HG02571 (cell line): Measurements from ENCODE around the gene NSL1.
"Not testable (repeated sequence)": the region's sequence is repeated elsewhere in the genome, so short reads cannot be mapped to it uniquely, and the experiment has no call there.

Source experiments
- ATAC-seq: cut with Tn5 transposase; IDR thresholded peaks from one replicate; pipeline ENCODE4 v1.9.1; 2021; ENCODE audit warnings: mild to moderate bottlenecking, moderate library complexity; ENCODE audit not compliant: unreplicated experiment

NSL1 gene

GRCh38 chr1:212712451-212713303, 78.9 kb downstream of the NSL1 start:
- ATAC-seq: no peak

DNA sequence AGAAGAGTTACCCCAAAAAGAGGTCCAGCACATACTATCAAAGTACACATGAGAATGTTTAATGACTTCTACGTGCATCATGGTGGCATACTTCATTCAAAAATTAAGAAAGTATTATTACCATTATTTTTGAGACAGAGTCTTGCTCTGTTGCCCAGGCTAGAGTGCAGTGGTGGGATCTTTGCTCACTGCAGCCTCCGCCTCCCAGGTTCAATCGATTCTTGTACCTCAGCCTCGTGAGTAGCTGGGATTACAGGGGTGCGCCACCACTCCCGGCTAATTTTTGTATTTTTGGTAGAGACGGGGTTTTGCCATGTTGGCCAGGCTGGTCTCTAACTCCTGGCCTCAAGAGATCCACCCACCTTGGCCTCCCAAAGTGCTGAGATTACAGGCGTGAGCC, 79.6 kb downstream of the NSL1 start:
- ATAC-seq: not testable (repeated sequence)

GRCh38 chr1:212710566-212710965, 81.0 kb downstream of the NSL1 start:
- ATAC-seq: no peak

DNA sequence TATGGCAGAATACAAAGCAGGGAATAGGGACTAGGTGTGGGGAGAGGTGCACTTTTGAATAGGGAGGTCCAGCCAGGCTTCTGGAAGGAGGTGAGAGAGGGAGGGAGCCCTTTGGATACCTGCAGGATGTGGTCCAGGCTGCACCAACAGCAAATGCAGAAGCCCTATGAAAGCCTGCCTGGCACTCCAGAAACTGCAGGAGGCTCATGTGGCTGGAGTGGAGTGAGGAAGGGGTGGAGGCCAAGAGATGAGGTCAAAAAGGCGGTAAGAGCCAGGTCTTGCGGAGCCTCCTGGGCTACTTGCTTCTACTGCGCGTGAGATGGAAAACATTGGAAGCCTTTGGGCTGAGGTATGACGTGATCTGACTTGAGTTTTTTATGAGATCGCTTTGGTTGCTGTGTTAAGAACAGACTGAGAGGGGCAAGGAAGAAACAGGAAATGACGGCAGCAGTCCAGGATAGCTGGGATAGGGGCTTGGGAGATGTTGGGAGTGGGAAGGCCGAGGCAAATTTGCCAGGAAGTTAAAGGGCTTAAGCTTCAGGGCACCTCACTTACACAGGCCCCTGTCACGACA, 87.5 kb downstream of the NSL1 start:
- no peak for ATAC-seq

- no peak for ATAC-seq
Measured at GRCh38 chr1:212702672-212703071, 88.9 kb downstream of the NSL1 start.

DNA sequence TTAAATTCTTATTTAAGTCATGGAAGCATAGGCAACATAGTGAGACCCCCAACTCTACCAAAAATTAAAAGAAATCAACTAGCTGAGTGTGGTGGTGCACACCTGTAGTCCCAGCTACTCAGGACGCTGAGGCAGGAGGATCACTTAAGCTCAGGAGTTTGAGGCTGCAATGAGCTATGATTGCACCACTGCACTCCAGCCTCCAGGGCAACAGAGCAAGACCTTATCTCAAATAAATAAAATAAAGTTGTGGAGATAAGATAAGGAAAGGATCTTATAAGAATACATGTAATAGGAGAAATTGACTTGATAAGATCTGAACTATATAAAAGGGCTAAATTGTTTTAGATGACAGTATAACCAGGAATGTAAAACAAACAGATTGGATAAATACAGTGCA, 89.7 kb downstream of the NSL1 start:
- ATAC-seq: no peak

GRCh38 chr1:212700892-212701819, 90.4 kb downstream of the NSL1 start:
- no peak for ATAC-seq

GRCh38 chr1:212700223-212700891, 91.2 kb downstream of the NSL1 start:
- ATAC-seq: no peak

DNA sequence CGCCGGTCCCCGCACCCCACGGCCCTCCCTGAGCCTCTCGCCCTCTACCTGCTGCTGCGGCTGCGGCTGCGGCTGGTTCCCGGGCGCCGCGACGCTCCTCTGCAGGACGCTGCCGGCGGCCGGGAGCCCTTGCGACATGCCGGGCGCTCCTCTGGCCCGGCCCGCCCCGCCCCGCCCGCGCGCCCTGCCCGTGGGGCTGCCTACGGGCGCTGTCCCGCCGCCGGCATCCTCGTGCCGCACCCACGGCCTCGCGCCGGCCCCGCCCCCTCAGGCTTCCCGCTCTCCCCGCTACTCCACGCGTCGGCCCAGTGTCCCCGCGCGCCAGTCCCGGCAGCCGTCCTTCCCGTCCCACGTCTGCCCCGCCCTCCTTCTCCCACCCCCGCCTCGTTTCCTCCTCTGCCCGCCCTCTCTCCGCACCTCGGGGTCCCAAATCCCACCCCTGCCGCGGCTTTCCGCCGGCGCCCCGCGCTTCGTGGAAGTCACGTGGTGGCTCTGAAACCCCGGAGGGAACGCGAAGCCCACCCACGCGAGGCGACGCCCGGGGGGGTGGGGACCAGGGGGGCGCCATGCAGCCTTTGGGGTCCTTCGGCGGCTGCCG, 91.9 kb downstream of the NSL1 start, which contains the start of gene BATF3:
Gene BATF3, minus strand, starts transcription at position 216 of the 598 bp plus-strand sequence. Its CDS starts 78 bp downstream, at position 138.
- peak; percentile 29 for ATAC-seq

DNA sequence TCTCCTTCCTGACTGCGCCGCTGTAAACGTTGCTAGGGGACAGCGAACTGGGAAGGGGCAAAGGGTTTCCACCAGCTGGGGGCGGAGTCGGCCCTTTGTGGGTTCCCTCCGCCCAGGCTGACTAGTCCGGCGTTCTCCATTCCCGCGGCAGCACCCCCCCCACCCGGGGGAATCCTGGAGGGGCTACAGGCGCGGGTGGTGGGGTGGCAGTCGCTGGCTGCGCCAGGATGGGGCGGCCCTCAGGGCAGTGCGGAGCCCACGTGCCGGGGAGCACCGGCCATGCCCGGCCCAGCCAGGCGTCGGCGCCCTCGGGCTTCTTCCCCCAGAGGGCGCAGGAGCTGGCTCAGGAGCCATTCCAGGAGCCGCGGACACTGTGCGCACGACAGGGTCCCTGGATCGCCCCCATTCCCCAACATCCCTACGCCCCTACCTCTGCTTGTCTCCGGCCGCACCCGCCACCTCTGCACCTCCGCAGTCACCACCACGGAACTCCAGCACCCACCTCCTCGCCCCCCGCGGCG, 92.4 kb downstream of the NSL1 start:
- ATAC-seq: peak; percentile 50

DNA sequence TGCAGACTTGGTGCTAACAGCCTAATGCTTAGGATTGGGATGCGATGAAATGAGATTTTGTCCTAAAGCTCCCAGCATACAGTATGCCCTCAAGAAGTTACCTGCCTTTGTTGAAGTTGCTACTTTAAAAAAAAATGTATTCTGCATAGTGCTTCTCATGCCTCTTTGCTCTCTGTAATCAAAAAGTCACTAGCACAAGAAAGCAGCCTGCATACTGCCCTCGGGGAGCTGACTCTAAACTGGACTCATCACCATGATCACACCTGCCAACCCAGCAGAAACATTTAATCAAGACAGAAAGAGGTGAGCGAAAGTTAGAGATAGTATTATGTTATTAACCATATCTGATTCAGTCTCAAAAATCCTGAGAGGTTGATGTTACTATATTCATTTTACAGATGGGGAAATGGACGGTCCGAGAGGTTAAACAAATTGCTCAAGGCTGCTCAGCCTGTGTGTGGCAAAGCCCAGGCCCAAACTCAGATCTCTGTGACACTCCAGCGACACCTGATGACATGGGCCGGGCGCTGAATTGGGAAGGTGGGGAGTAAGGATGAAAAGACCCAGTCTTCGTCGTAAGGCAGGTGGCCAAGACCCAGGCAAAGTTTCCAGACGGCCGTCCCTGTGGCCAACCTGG, 93.0 kb downstream of the NSL1 start:
- peak; percentile 10 for ATAC-seq

- ATAC-seq: no peak
Measured at GRCh38 chr1:212696721-212697331, 94.8 kb downstream of the NSL1 start.

- ATAC-seq: no peak
Measured at GRCh38 chr1:212692774-212693644, 98.6 kb downstream of the NSL1 start.

- ATAC-seq: no peak
Measured at GRCh38 chr1:212691561-212692071, 100.0 kb downstream of the NSL1 start.

GRCh38 chr1:212690816-212691403, 100.7 kb downstream of the NSL1 start:
- ATAC-seq: no peak

DNA sequence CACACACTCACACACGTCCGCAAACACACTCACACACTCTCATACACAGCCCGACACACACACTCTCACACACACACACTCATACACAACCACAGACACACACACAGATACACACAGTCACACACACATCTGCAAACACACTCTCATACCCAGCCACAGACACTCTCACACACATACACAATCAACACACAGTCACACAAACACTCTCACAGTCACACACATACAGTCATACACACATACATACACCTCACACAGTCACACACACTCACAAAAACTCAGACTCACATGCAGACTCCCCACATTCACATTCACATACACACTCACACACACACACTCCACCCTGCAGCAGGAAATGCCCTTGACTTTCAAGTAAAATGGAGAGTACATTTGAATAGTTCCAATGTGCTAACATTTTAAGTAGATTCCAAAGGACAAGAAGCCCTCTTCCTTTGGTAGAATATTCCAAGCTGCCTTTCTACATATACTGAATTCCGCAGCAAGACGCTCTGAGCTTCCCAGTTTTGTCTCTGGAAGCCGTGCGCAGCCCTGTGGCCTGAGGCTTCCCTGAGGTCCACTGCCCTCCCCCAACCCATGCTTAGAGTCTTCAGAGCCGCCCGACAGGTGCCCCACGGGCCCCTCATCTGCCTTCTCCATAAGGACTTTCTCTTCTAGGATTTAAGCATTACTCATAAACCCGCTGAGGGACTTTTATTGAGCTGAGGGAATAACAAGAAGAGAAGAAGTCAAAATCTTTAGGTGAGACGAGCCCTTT, 101.6 kb downstream of the NSL1 start:
- no peak for ATAC-seq

DNA sequence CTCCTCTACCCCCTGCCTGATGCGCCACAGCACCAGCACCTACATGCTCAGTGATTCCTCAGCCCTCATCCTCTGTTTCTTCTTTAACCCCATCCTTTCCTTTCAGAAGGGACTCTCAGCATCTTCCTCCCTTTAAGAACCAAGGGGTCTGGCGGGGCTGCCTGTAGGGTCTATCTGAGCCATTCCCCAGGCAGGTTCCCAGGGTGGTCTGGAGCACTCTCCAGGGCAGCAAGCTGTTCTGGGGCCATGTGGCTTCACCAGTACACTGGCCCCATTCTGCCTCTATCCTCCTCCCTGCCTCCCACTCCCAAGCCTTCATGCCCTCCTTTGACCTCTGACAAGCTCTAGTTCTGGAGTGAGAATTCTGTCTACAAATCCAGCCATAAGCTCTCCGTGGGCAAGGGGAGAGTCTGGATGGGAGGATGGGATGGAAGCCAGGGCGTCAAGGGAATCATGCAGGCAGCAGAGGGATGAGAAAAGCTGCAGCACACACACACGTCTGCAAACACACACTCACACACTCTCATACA, 102.3 kb downstream of the NSL1 start:
- no peak for ATAC-seq
